H1 (cell line): ENCODE data around the gene HOATZ. TPM values are rescaled to one million over a fixed set of nuclear protein-coding genes. Genes with fewer than 3 reads are reported as not detected.

Source experiments
- CTCF ChIA-PET: fragments of 300-600 bp; sonication (Branson Sonifier 250); formaldehyde crosslinking; loops from one replicate; lab custom pipeline; 2021; ENCODE audit not compliant: partially characterized antibody; lab: Charles Lee
- POLR2A ChIA-PET: fragments of 300-600 bp; sonication (Branson Sonifier 250); formaldehyde crosslinking; loops from one replicate; lab custom pipeline; 2021; ENCODE audit warnings: inconsistent platforms; ENCODE audit not compliant: partially characterized antibody; lab: Charles Lee
- DNase-seq, 2 experiments: peaks; one replicate each; pipeline versions ENCODE4 v3.0.0 to v3.0.0-alpha.2; 2010 to 2022; ENCODE audit warnings: low spot score in 2 of 2, low read depth in 1 of 2, mixed read lengths in 1 of 2
- FAIRE-seq: peaks from 2 replicates; lab custom pipeline; 2011; peaks lifted over from hg19 to GRCh38; lab: Jason Lieb, UNC
- H2AFZ ChIP-seq: 2 replicates; pipeline ENCODE4 v1.8.1; 2012; ENCODE audit warnings: low read length, inconsistent platforms
- H2AK5ac ChIP-seq: 2 replicates; pipeline ENCODE4 v1.6.1; 2013; ENCODE audit warnings: low read depth, low read length
- H2BK120ac ChIP-seq: replicated peaks from 2 replicates; pipeline ENCODE3; 2013; ENCODE audit warnings: low read depth, low read length, inconsistent platforms
- H2BK12ac ChIP-seq: 2 replicates; pipeline ENCODE4 v1.6.1; 2013; ENCODE audit warnings: low read depth, low read length
- H2BK15ac ChIP-seq: 2 replicates; pipeline ENCODE4 v1.6.1; 2013; ENCODE audit warnings: low read length
- H2BK20ac ChIP-seq: 2 replicates; pipeline ENCODE4 v1.6.1; 2013; ENCODE audit warnings: low read length
- H2BK5ac ChIP-seq: 2 replicates; pipeline ENCODE4 v1.6.1; 2013; ENCODE audit warnings: low read depth, low read length
- H3K14ac ChIP-seq: 2 replicates; pipeline ENCODE4 v1.6.1; 2013; ENCODE audit warnings: inconsistent platforms; ENCODE audit not compliant: insufficient read length
- H3K18ac ChIP-seq: 2 replicates; pipeline ENCODE4 v1.6.1; 2013; ENCODE audit warnings: low read length; ENCODE audit errors: extremely low read depth
- H3K23ac ChIP-seq: 2 replicates; pipeline ENCODE4 v1.6.1; 2013; ENCODE audit warnings: inconsistent platforms; ENCODE audit not compliant: insufficient read length
- H3K23me2 ChIP-seq: 2 replicates; pipeline ENCODE4 v1.6.1; 2013; ENCODE audit warnings: low read depth, low read length
- H3K27ac ChIP-seq: 2 replicates; pipeline ENCODE4 v1.6.1; 2011; ENCODE audit warnings: low read depth, low read length, inconsistent platforms
- H3K27me3 ChIP-seq, 4 experiments: replicated peaks in 1 of 4; 1 replicate in 1 of 4; 2 replicates in 3 of 4; pipeline versions ENCODE4 v1.6.1 to v1.8.1; 2011 to 2013; ENCODE audit warnings: low read length in 3 of 4, mild to moderate bottlenecking in 3 of 4, inconsistent platforms in 2 of 4, mixed read lengths in 2 of 4, moderate library complexity in 1 of 4; ENCODE audit not compliant: control insufficient read depth in 3 of 4, insufficient read depth in 3 of 4; ENCODE audit errors: extremely low read depth in 1 of 4
- H3K36me3 ChIP-seq, 4 experiments: 2 replicates each; pipeline versions ENCODE4 v1.6.1 to v1.8.1; 2011 to 2013; ENCODE audit warnings: mild to moderate bottlenecking in 4 of 4, low read length in 3 of 4, moderate library complexity in 2 of 4, control low read depth in 1 of 4, inconsistent platforms in 1 of 4; ENCODE audit not compliant: insufficient read depth in 4 of 4, control insufficient read depth in 2 of 4
- H3K4ac ChIP-seq: replicated peaks from 2 replicates; pipeline ENCODE3; 2013; ENCODE audit warnings: low read length, low read depth, mixed read lengths, inconsistent platforms; ENCODE audit not compliant: insufficient read length
- H3K4me1 ChIP-seq, 4 experiments: replicated peaks in 1 of 4; 1 replicate in 1 of 4; 2 replicates in 3 of 4; pipeline versions ENCODE4 v1.6.1 to v1.8.1; 2011 to 2013; ENCODE audit warnings: low read length in 3 of 4, inconsistent platforms in 2 of 4, mixed read lengths in 1 of 4; ENCODE audit not compliant: insufficient read depth in 4 of 4, control insufficient read depth in 3 of 4
- H3K4me2 ChIP-seq, 2 experiments: 2 replicates each; pipeline versions ENCODE4 v1.6.1 to v1.8.1; 2011 to 2013; ENCODE audit warnings: low read depth in 2 of 2, low read length in 2 of 2, control low read depth in 1 of 2, inconsistent platforms in 1 of 2, mild to moderate bottlenecking in 1 of 2; ENCODE audit not compliant: insufficient read depth in 1 of 2
- H3K4me3 ChIP-seq, 4 experiments: fragments of 200-600, 300-600 bp in 1 of 4; sonication (generic), shearing (Covaris generic), sonication (Bioruptor Twin) in 1 of 4; 2 replicates each; pipeline versions ENCODE4 v1.5.1 to v1.8.1; 2011 to 2016; ENCODE audit warnings: low read length in 4 of 4, low read depth in 3 of 4, control low read depth in 2 of 4, inconsistent platforms in 2 of 4, mild to moderate bottlenecking in 2 of 4, mixed read lengths in 1 of 4, moderate library complexity in 1 of 4; ENCODE audit not compliant: insufficient read depth in 2 of 4; ENCODE audit errors: extremely low read depth in 1 of 4
- H3K56ac ChIP-seq: replicated peaks from 2 replicates; pipeline ENCODE3; 2013; ENCODE audit warnings: low read depth, mild to moderate bottlenecking, mixed read lengths, low read length, inconsistent platforms; ENCODE audit not compliant: insufficient read length
- H3K79me1 ChIP-seq: 2 replicates; pipeline ENCODE4 v1.6.1; 2013; ENCODE audit warnings: low read depth, low read length, control low read depth
- H3K79me2 ChIP-seq, 2 experiments: 2 replicates each; pipeline versions ENCODE4 v1.6.1 to v1.8.1; 2012 to 2013; ENCODE audit warnings: low read length in 2 of 2, mild to moderate bottlenecking in 2 of 2, inconsistent platforms in 1 of 2; ENCODE audit not compliant: insufficient read depth in 2 of 2, control insufficient read depth in 1 of 2
- H3K9ac ChIP-seq, 4 experiments: replicated peaks in 1 of 4; 1 replicate in 1 of 4; 2 replicates in 3 of 4; pipeline versions ENCODE4 v1.6.1 to v1.8.1; 2011 to 2013; ENCODE audit warnings: low read depth in 3 of 4, low read length in 3 of 4, control low read depth in 2 of 4, mild to moderate bottlenecking in 2 of 4, moderate library complexity in 2 of 4, inconsistent platforms in 1 of 4; ENCODE audit errors: extremely low read depth in 1 of 4
- H3K9me3 ChIP-seq, 2 experiments: 2 replicates each; pipeline versions ENCODE4 v1.6.1 to v1.8.1; 2012 to 2013; ENCODE audit warnings: mild to moderate bottlenecking in 2 of 2, moderate library complexity in 2 of 2, control low read depth in 1 of 2, inconsistent platforms in 1 of 2, low read depth in 1 of 2, low read length in 1 of 2, mixed read lengths in 1 of 2; ENCODE audit not compliant: insufficient read depth in 2 of 2
- H4K20me1 ChIP-seq, 2 experiments: replicated peaks in 1 of 2; 2 replicates each; pipeline versions ENCODE3 to v1.8.1; 2011 to 2013; ENCODE audit warnings: inconsistent platforms in 2 of 2, low read length in 2 of 2, mild to moderate bottlenecking in 1 of 2; ENCODE audit not compliant: insufficient read depth in 2 of 2, control insufficient read depth in 1 of 2
- H4K5ac ChIP-seq: 2 replicates; pipeline ENCODE4 v1.6.1; 2013; ENCODE audit warnings: low read length, low read depth, mixed read lengths, inconsistent platforms; ENCODE audit not compliant: insufficient read length
- H4K8ac ChIP-seq: 2 replicates; pipeline ENCODE4 v1.8.0; 2013; ENCODE audit warnings: mild to moderate bottlenecking, moderate library complexity, low read length, inconsistent platforms; ENCODE audit not compliant: insufficient read depth; ENCODE audit errors: extremely low read depth
- H4K91ac ChIP-seq: replicated peaks from 2 replicates; pipeline ENCODE3; 2013; ENCODE audit warnings: low read length, mixed read lengths, inconsistent platforms; ENCODE audit not compliant: insufficient read length
- CBX8 ChIP-seq: fragments of 300-800, 300-1000 bp; sonication (generic); IDR thresholded peaks from 2 replicates; pipeline ENCODE4 v1.7.1; 2016; ENCODE audit warnings: low read depth, low read length, borderline replicate concordance
- JUN ChIP-seq: IDR thresholded peaks from 2 replicates; pipeline ENCODE4 v1.6.1; 2011; ENCODE audit warnings: low read depth, mild to moderate bottlenecking, improper control_type of control experiment, low read length
- SUZ12 ChIP-seq: fragments of 200-600 bp; sonication (generic); IDR thresholded peaks from 2 replicates; pipeline ENCODE4 v1.6.1; 2012; ENCODE audit warnings: mild to moderate bottlenecking, inconsistent platforms, low read length, moderate library complexity, mixed read lengths
- polyA plus RNA-seq, 7 experiments: library from polyadenylated mRNA; depleted of rRNA in 3 of 7; stranded (reverse) in 5 of 7; unstranded in 2 of 7; fragments of >200 nt in 5 of 7; fragments of 200-250 nt in 2 of 7; gene quantifications; 1 replicate in 5 of 7; 2 replicates in 1 of 7; 4 replicates in 1 of 7; pipeline versions ENCODE4 v1.2.1 to v1.2.3, GENCODE V29; 2011 to 2013; ENCODE audit warnings: missing spikeins in 2 of 7, mixed read lengths in 2 of 7
- total RNA-seq: library from RNA; stranded (reverse); fragmentation: NEBNext Ultra II Directional; extraction: Animal tissue kit (Norgen Biotek cat#: 25700); gene quantifications from 2 replicates; pipeline ENCODE4 v1.2.1, GENCODE V29; 2021

Gene HOATZ
- total and polyA plus RNA-seq, 2 of the 8 experiments (the other 6 are each of a cell fraction or from before 2014, with no cell fraction given) = not detected

DNA sequence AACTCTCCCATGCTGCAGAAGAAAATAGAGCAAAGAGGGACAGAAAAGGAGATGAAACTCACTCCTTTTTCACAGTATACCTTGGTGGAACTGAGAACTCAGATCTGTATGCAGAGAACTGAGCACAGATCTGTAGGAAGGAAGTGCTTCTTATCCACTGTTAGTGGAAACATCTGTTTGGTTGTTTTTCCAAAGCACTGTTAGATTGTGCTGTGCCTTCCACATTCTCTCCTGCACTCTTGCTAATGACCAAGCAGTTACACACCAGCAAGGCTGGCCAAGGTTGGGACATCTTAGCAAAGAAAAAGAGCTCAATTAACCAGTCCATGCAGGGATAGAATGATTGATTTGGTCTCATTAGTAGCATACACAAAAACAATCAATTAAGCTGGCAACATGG lies 67.6 kb downstream of the HOATZ start:
- no peak overlapping the region for H2BK5ac ChIP-seq
- H2BK12ac ChIP-seq = no peak overlapping the region
- POLR2A ChIA-PET = no interaction called here
- no peaks in the 10 kb centered on the region for H3K36me3 ChIP-seq
- H3K27ac ChIP-seq = no peak overlapping the region
- H4K5ac ChIP-seq = no peak overlapping the region
- H3K23me2 ChIP-seq = no peaks in the 10 kb centered on the region
- no peak overlapping the region for H3K4ac ChIP-seq
- H4K20me1 ChIP-seq = no peaks in the 10 kb centered on the region
- no peak overlapping the region for H4K91ac ChIP-seq
- H3K56ac ChIP-seq = no peak overlapping the region
- no peaks in the 10 kb centered on the region for H3K79me1 ChIP-seq
- no peak overlapping the region for H3K9ac ChIP-seq
- TF ChIP-seq SUZ12 (no peak), JUN (no peak), CBX8 (no peak)
- DNase-seq = no peak
- H4K8ac ChIP-seq = no peak overlapping the region
- H3K4me1 ChIP-seq = peaks cover 0 to 5% (median 0%) of the 10 kb centered on the region in 4 experiments; a peak in 1 of 7 replicates
- no peak overlapping the region for H3K18ac ChIP-seq
- no peaks in the 10 kb centered on the region for H3K9me3 ChIP-seq
- no peak for FAIRE-seq
- no peak overlapping the region for H3K4me2 ChIP-seq
- CTCF ChIA-PET = interaction anchor here (0.6 to 2.3 kb wide), 5 partner anchors 18 to 196 kb away, joined by 3 to 6 read pairs (median 4); no protein-coding TSS in a partner anchor
- H3K79me2 ChIP-seq = no peaks in the 10 kb centered on the region
- no peaks in the 10 kb centered on the region for H3K27me3 ChIP-seq
- H2AK5ac ChIP-seq = no peak overlapping the region
- no peak overlapping the region for H3K14ac ChIP-seq
- no peak overlapping the region for H2AFZ ChIP-seq
- H3K23ac ChIP-seq = no peak overlapping the region
- H2BK120ac ChIP-seq = no peak overlapping the region
- H2BK20ac ChIP-seq = no peak overlapping the region
- no peak overlapping the region for H3K4me3 ChIP-seq
- no peak overlapping the region for H2BK15ac ChIP-seq
